DOHH2 (cell line): Measurements from ENCODE around the gene SLC10A3.

Source experiments
- EZH2phosphoT487 ChIP-seq: fragments of 200-600 bp; sonication (generic); IDR thresholded peaks from 2 replicates; pipeline ENCODE4 v1.6.1; 2017; ENCODE audit warnings: borderline replicate concordance, mild to moderate bottlenecking, antibody characterized with exemption, low read length, moderate library complexity, mixed read lengths
- TF ChIP-seq, protein P1 (sequence below): fragments of 200-600 bp; sonication (generic); IDR thresholded peaks from one replicate; pipeline ENCODE4 v1.5.1; 2014; ENCODE audit warnings: antibody characterized with exemption, mild to moderate bottlenecking, low read depth, low read length; ENCODE audit not compliant: poor library complexity, severe bottlenecking

DNA sequence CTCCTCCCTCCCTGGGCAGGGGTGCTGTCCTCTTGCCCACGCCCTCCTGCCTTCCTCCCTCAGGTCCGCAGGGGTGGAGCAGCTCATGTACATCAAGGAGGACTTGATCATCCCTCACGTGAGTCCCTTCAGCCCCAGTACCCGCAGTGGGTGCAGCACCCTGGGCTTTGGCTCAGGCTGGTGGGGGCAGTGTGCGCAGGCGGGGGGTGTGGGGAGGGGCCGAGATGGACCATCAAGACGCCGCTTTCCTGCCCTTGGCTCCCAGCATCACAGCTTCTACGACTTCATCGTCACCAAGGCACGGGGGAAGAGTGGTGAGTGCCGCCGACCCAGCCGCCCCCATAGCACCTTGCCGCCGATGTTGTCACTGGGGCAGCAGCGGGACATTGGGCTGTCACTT lies 40.8 kb downstream of the SLC10A3 start:
- TF ChIP-seq EZH2phosphoT487 = no peak
- TF ChIP-seq, protein P1, sequence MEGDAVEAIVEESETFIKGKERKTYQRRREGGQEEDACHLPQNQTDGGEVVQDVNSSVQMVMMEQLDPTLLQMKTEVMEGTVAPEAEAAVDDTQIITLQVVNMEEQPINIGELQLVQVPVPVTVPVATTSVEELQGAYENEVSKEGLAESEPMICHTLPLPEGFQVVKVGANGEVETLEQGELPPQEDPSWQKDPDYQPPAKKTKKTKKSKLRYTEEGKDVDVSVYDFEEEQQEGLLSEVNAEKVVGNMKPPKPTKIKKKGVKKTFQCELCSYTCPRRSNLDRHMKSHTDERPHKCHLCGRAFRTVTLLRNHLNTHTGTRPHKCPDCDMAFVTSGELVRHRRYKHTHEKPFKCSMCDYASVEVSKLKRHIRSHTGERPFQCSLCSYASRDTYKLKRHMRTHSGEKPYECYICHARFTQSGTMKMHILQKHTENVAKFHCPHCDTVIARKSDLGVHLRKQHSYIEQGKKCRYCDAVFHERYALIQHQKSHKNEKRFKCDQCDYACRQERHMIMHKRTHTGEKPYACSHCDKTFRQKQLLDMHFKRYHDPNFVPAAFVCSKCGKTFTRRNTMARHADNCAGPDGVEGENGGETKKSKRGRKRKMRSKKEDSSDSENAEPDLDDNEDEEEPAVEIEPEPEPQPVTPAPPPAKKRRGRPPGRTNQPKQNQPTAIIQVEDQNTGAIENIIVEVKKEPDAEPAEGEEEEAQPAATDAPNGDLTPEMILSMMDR = no peak
